Skeletal muscle satellite cell (primary cell): ENCODE results near the gene SMR3A. TPM values are rescaled to one million over a fixed set of nuclear protein-coding genes. Genes with fewer than 3 reads are reported as not detected.

Source experiments
- H3K27me3 ChIP-seq: 2 replicates; pipeline ENCODE4 v1.7.0; 2013; ENCODE audit warnings: low read length; ENCODE audit not compliant: control insufficient read depth, insufficient read depth
- H3K36me3 ChIP-seq: 2 replicates; pipeline ENCODE4 v1.7.0; 2013; ENCODE audit warnings: mild to moderate bottlenecking, control low read depth, low read length; ENCODE audit not compliant: insufficient read depth
- H3K4me1 ChIP-seq: 2 replicates; pipeline ENCODE4 v1.7.0; 2013; ENCODE audit warnings: low read length; ENCODE audit not compliant: control insufficient read depth, insufficient read depth
- H3K4me2 ChIP-seq: 2 replicates; pipeline ENCODE4 v1.7.0; 2013; ENCODE audit warnings: mild to moderate bottlenecking, low read length
- H3K4me3 ChIP-seq: 2 replicates; pipeline ENCODE4 v1.7.0; 2013; ENCODE audit warnings: low read length
- H3K9ac ChIP-seq: 2 replicates; pipeline ENCODE4 v1.7.0; 2013; ENCODE audit warnings: mild to moderate bottlenecking, low read depth, low read length, moderate library complexity
- H3K9me3 ChIP-seq: replicated peaks from 2 replicates; pipeline ENCODE4 v1.7.0; 2013; ENCODE audit warnings: mild to moderate bottlenecking, control low read depth, low read length
- total RNA-seq: library from RNA; depleted of rRNA; stranded (reverse); fragments of >200 nt; gene quantifications from 2 replicates; pipeline ENCODE4 v1.2.3, GENCODE V29; 2012; rRNA removed

The SMR3A gene
- total RNA-seq = not detected in 2 replicates

DNA sequence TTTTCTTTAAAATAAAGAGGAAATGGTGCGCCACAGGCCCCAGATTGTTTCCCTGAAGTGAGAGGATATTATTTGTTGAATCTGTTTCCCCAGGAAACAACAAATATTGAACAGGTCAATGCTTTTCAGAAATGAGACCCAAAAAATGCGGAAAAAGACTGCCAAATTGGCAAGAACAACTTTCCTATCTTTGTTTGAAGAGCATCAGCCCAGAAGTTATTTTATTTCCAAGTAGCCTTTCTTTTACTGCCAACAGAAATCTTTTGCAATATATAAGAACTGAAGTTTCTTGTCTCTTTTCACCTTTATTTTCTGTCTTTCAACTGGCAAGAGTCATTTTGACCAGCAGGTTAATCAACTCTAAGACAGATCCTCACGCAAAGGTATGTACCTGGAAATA, at the start of gene SMR3A:
TSS of gene SMR3A (plus strand) at position 301 of the 400 bp plus-strand sequence. CDS start 1,356 bp downstream, outside the sequence.
- Histone ChIP-seq H3K4me1 (no peaks in the 10 kb centered on the region), H3K27me3 (no peaks in the 10 kb centered on the region), H3K36me3 (no peaks in the 10 kb centered on the region), H3K9me3 (no peaks in the 10 kb centered on the region), H3K9ac (no peak within 1 kb of the TSS), H3K4me3 (no peak within 1 kb of the TSS), H3K4me2 (no peak within 1 kb of the TSS)

DNA sequence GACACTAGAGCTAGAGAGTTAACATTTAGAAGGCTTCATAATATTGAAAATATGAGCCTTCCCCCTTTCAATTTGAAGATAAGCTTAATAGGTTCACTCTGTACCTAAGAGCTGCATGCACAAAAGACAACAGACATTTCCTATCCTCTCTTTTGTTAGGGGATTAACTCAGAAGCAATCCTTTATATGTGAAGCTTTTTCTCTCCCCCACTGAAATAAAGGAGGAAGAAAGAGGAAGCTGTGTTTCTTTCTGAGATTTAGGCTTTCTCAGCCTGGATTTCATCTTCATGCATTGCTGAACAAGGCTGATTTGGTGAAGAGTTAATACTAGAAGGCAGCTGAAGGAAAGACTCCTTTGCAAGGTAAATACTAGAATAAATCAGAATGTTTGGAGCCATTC, 46.8 kb upstream of the SMR3A start:
- H3K36me3 ChIP-seq = no peaks in the 10 kb centered on the region
- no peaks in the 10 kb centered on the region for H3K4me1 ChIP-seq
- H3K9ac ChIP-seq = no peak overlapping the region
- H3K27me3 ChIP-seq = no peaks in the 10 kb centered on the region
- no peaks in the 10 kb centered on the region for H3K9me3 ChIP-seq
- no peak overlapping the region for H3K4me3 ChIP-seq
- no peak overlapping the region for H3K4me2 ChIP-seq

DNA sequence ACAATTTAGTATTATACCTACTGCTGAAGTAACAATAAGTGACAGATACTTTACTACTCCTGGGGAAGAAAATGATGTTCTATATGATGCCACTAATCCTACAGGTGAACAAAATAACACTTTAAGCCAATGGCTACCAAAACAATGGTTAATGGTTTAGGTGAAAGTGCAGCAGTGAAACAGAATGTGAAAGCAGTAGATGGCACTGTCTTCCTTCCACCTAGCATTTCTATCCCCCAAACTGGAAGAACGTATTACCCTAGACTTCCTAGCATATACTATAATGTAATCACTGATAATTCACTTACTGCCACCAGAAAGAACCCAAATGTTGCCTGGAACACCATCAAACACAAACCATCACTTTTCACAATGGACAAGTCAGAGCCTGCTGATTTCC, 44.6 kb upstream of the SMR3A start:
- H3K4me3 ChIP-seq = no peak overlapping the region
- H3K9ac ChIP-seq = no peak overlapping the region
- H3K9me3 ChIP-seq = no peaks in the 10 kb centered on the region
- H3K4me1 ChIP-seq = no peaks in the 10 kb centered on the region
- no peaks in the 10 kb centered on the region for H3K36me3 ChIP-seq
- H3K27me3 ChIP-seq = no peaks in the 10 kb centered on the region
- no peak overlapping the region for H3K4me2 ChIP-seq

DNA sequence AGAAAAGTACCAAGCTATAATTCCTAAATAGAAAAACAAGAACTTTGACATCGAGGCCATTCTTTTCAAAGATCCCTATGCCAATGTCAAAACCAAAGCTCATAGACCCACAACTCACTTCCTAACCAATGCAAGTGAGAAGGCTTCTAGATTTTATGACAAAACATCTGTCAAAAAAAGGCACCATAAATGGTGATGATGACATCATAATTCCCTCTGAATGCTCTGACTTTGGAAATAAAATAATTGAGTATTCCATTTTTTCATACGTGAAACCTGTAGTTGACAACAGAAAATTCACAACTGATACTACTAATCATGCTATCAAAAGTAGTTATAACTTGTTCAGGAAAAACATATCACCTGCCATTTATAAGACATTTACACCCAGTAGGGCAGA, 34.5 kb upstream of the SMR3A start:
- Histone ChIP-seq H3K36me3 (no peaks in the 10 kb centered on the region), H3K9me3 (peaks cover 8% of the 10 kb centered on the region), H3K4me2 (no peak overlapping the region), H3K4me3 (no peak overlapping the region), H3K27me3 (no peaks in the 10 kb centered on the region), H3K4me1 (no peaks in the 10 kb centered on the region), H3K9ac (no peak overlapping the region)

DNA sequence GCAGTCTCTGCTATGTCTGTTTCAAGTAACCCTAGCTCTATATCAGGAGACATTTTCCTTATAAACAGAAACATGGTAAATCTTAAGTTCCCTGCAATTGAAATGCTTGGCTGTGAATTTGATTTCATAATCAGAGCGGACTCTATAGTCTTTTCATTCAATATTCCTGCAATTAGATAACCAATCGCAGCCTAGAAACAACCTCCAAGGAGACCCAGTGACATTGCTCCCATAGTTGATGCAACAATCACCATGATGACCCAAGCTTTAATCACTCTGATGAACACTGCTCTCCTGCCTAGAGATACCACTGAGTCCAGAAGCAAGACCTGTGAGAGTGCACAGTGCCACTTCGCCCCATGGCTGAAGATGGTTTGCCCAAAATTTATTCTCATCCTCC, 25.9 kb upstream of the SMR3A start, which contains the start of gene CABS1:
TSS of gene CABS1 (plus strand) at position 301 of the 400 bp plus-strand sequence. CDS start at position 360, 59 bp downstream.
- Histone ChIP-seq H3K4me3 (no peak within 1 kb of the TSS), H3K4me1 (no peaks in the 10 kb centered on the region), H3K27me3 (no peaks in the 10 kb centered on the region), H3K4me2 (no peak within 1 kb of the TSS), H3K9me3 (no peaks in the 10 kb centered on the region), H3K36me3 (no peaks in the 10 kb centered on the region), H3K9ac (no peak within 1 kb of the TSS)

DNA sequence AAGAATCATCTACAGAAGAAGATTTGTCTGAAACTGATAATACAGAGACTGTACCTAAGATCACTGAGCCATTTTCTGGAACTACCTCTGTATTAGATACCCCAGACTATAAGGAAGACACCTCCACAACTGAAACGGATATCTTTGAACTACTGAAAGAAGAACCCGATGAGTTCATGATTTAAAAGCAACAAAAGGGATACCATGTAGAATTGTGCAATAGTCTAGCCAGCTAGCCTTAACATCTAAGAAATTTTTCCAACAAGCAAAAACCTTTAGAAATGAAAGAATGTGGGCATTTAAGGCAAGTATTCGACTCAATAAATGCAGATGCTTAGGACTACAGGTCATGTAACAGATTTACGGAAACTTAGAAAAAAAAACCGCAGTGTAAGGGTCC, 24.5 kb upstream of the SMR3A start:
- Histone ChIP-seq H3K27me3 (no peaks in the 10 kb centered on the region), H3K9me3 (peaks cover under 1% of the 10 kb centered on the region), H3K36me3 (no peaks in the 10 kb centered on the region), H3K4me1 (no peaks in the 10 kb centered on the region), H3K4me2 (no peak overlapping the region), H3K9ac (no peak overlapping the region), H3K4me3 (no peak overlapping the region)

DNA sequence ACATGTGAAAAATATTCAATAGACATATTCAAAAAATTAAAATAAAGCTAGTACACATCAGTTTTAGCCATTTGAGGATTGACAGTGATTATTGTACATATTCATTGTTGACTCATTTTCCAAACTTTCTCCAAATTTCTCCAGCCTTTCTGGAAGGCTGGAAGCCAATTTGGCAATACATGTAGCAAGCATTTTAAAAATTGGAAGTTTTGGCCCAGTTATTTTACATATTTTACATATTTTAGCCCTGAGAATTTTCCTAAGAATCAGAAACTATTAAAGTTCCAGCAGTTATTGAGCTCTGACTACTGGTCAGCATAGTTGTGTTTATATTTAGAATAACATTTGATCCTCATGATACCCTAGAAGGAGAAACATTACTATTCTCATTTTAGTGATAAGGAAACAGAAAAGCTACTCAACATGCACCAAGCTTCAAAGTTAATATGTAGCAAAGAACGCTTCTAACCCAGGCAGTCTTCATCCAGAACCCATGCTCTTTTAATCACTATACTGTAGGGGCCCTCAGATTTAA, 22.6 kb upstream of the SMR3A start:
- no peaks in the 10 kb centered on the region for H3K36me3 ChIP-seq
- H3K9me3 ChIP-seq = peaks cover 2% of the 10 kb centered on the region
- no peaks in the 10 kb centered on the region for H3K27me3 ChIP-seq
- H3K4me1 ChIP-seq = no peaks in the 10 kb centered on the region
- H3K9ac ChIP-seq = no peak overlapping the region
- H3K4me3 ChIP-seq = no peak overlapping the region
- no peak overlapping the region for H3K4me2 ChIP-seq

DNA sequence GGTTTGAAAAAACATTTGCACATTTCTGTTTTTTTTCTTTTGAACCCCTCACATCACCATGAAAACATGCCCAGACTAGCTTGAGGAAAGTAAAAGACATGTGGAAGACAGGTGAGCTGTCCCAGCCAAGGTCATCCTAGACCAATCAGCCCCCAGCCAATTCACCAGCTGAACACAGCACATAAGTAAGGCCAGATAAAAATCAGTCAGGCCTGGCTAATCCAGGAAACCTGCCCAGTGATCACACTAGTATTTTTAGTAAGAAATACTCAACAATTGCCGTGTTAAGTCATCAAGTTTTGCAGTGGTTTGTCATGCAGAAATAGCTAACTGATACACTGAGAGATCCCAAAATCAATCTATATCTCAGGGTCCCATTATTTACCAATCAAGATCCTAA, 4.4 kb upstream of the SMR3A start:
- no peaks in the 10 kb centered on the region for H3K4me1 ChIP-seq
- H3K36me3 ChIP-seq = no peaks in the 10 kb centered on the region

DNA sequence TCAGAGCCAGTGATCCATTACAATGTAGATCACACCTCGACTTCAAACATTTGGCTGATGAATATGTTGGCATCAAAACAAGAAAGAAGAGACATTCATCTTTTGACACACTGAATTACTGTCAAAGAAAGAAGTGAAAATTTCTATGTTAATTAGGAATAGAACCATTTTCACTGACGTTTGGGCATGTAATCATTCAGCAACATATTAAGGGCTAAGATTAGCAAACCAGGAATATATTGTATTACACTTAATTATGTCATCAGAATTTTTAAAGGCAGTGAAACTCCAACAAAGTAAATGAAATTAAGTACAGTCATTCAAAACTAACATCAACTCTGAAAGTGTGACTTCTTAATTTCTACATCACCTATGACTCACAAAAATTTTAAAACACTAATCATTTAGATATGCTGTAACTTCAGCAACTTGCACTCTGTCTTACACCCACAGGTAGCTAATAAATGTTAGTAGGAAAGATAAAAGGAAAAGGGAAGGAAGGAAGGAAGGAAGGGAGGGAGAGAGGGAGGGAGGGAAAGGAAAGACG, 1.4 kb upstream of the SMR3A start:
- Histone ChIP-seq H3K9me3 (no peaks in the 10 kb centered on the region), H3K36me3 (no peaks in the 10 kb centered on the region), H3K4me1 (no peaks in the 10 kb centered on the region), H3K4me2 (no peak overlapping the region), H3K9ac (no peak overlapping the region), H3K4me3 (no peak overlapping the region), H3K27me3 (no peaks in the 10 kb centered on the region)

More for the DNA sequence above, 4.4 kb upstream of the SMR3A start:
- Histone ChIP-seq H3K9ac (no peak overlapping the region), H3K4me2 (no peak overlapping the region), H3K9me3 (no peaks in the 10 kb centered on the region), H3K27me3 (no peaks in the 10 kb centered on the region), H3K4me3 (no peak overlapping the region)

DNA sequence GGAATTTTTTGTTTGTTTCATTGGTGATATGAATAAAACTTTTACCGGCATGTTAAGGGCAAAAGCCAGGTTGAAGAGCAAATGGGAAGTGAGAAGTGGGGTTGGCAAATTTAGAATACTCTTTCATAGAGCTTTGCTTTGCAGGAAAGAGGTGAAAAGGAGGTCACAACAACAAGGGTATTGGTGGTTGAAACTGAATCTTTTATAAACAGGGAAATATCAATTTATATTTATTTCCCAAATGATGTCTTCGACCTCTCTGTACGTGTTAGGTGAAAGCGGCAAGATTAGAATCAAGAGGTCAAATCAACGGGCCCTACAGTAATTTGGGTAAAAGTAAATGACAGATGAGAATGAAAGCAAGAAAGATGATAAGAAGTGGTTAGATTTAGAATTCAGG, 3.4 kb downstream of the SMR3A start:
- H3K4me3 ChIP-seq = no peak overlapping the region
- no peaks in the 10 kb centered on the region for H3K36me3 ChIP-seq
- H3K4me2 ChIP-seq = no peak overlapping the region
- no peaks in the 10 kb centered on the region for H3K4me1 ChIP-seq
- no peak overlapping the region for H3K9ac ChIP-seq
- peaks cover 4% of the 10 kb centered on the region for H3K9me3 ChIP-seq
- H3K27me3 ChIP-seq = no peaks in the 10 kb centered on the region

DNA sequence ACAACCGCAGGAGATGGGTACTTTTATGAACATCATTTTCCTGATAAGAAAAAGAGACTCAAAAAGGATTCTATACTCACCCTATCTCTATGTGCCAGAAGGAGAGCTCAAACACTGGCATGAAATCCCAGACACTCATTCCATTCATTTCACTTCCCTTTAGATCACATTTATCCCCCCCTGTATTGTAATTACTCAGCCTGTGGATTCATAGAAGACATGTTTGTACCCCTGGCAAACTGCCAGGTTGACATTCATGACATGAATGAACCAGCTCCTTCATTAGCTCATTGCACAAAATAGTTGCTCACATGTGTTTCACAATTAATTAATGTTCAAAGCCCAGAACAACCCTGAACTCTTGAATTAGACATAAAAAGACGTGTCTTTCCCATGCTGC, 4.9 kb downstream of the SMR3A start:
- no peak overlapping the region for H3K4me3 ChIP-seq
- H3K9ac ChIP-seq = no peak overlapping the region
- no peaks in the 10 kb centered on the region for H3K4me1 ChIP-seq
- H3K36me3 ChIP-seq = no peaks in the 10 kb centered on the region
- no peak overlapping the region for H3K4me2 ChIP-seq
- H3K9me3 ChIP-seq = peaks cover 4% of the 10 kb centered on the region
- H3K27me3 ChIP-seq = no peaks in the 10 kb centered on the region

DNA sequence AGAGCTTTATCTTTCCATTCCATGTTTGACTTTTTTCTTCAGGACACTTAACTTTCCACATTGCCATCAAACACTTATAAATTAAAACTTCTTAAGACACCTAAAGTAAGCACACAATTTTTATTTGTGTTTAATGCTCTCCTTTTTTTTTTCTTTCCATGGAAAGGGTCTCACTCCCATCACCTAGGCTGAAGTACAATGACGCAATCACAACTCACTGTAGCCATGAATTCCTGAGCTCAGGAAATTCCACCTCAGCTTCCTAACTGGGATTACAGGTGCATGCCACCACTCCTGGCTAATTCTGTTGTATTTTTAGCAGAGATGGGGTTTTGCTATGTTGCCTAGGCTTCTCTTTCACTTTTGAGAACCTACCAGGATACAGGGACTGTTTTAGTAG, 7.3 kb downstream of the SMR3A start:
- Histone ChIP-seq H3K4me2 (no peak overlapping the region), H3K36me3 (no peaks in the 10 kb centered on the region), H3K27me3 (no peaks in the 10 kb centered on the region), H3K4me3 (no peak overlapping the region), H3K9ac (no peak overlapping the region), H3K4me1 (no peaks in the 10 kb centered on the region), H3K9me3 (peaks cover 7% of the 10 kb centered on the region)
